BE2C (cell line): ENCODE data around the gene CHPF.

ENCODE experiments used
- DNase-seq: peaks from one replicate; pipeline ENCODE4 v3.0.0-alpha.2; 2020
- H3K27me3 ChIP-seq: fragments of 250-450 bp; sonication (Bioruptor Pico); 2 replicates; pipeline ENCODE4 v1.5.1; 2020; ENCODE audit warnings: mild to moderate bottlenecking
- H3K36me3 ChIP-seq: fragments of 250-450 bp; sonication (Bioruptor Pico); 2 replicates; pipeline ENCODE4 v1.5.1; 2020; ENCODE audit warnings: mild to moderate bottlenecking
- H3K4me1 ChIP-seq: fragments of 250-450 bp; sonication (Bioruptor Pico); 2 replicates; pipeline ENCODE4 v1.5.1; 2020
- H3K4me3 ChIP-seq: 2 replicates; pipeline ENCODE4 v1.5.1; 2011; ENCODE audit warnings: low read depth, low read length
- H3K9me3 ChIP-seq: fragments of 250-450 bp; sonication (Bioruptor Pico); 2 replicates; pipeline ENCODE4 v1.5.1; 2020
- CTCF ChIP-seq: IDR thresholded peaks from 2 replicates; pipeline ENCODE4 v1.5.1; 2012; ENCODE audit warnings: mild to moderate bottlenecking, low read depth, low read length

CHPF gene

GRCh38 chr2:219499555-219499954, 44.1 kb downstream of the CHPF start:
- TF ChIP-seq CTCF = no peak
- Histone ChIP-seq H3K36me3 (no peaks in the 10 kb centered on the region), H3K27me3 (no peaks in the 10 kb centered on the region), H3K9me3 (no peaks in the 10 kb centered on the region; the same call in 1 of the 2 replicates), H3K4me3 (peak overlapping the region; percentile 72), H3K4me1 (peaks cover 54% of the 10 kb centered on the region)
- no peak for DNase-seq

DNA sequence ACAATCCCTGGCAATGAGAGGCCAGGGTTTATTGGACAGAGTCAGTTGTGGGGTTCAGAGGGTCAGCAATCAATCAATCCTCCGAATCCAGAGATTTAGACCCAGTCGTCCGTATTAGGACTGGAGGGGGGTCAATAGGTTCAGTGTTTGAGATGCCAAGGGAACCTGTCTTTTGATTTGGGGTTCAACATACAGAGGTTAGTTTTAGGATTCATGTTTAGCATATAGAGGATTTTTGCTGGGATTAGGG, 44.6 kb downstream of the CHPF start:
- H3K36me3 ChIP-seq = no peaks in the 10 kb centered on the region
- no peak for TF ChIP-seq CTCF
- peak overlapping the region; percentile 72 for H3K4me3 ChIP-seq
- H3K9me3 ChIP-seq = no peaks in the 10 kb centered on the region; the same call in 1 of the 2 replicates
- no peaks in the 10 kb centered on the region for H3K27me3 ChIP-seq
- H3K4me1 ChIP-seq = peaks cover 50% of the 10 kb centered on the region
- no peak for DNase-seq

DNA sequence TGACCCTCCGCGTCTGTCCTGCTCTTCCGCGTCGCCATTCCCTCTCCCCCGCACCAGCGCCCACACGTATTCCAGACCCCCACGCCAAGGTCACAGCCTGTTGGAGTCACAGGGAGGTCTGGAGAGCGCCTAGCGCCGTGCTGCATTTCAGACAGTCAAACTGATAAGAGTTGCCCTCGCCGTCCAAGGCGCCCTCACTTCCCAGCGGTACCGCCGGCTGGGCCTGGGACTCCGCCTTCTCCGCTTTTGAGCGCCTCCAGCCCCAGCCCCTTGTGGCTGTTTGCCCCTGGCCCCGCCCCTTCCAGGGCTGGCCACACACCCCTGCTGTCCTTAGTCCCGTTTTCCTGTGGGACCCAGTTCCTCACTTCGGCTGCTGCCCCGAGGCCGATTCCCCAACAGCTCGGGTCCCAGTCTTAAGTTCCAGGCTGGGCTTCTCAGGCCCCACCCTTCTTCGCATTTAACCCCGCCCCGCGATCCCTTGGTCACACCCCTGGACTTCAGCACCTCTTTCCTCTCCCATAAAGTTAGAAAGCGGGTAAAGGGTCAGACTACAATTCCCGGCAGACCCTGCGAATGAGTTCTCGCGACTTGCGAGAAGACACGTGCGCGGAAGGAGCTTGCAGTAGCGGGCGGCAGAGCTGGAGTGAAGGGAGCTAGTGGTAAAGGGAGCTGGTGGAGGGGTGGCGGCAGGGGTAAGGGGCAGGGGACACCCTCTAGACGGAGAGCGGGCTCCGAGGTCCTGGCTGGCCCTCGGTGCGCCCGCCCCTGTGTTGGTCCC, 45.1 kb downstream of the CHPF start, which contains the start of gene GMPPA:
TSS of gene GMPPA (plus strand) at position 612 of the 778 bp plus-strand sequence. CDS start 1,085 bp downstream, outside the sequence.
- Histone ChIP-seq H3K27me3 (no peaks in the 10 kb centered on the region), H3K4me3 (peak within 1 kb of the TSS; percentile 72), H3K36me3 (no peaks in the 10 kb centered on the region), H3K4me1 (peaks cover 46% of the 10 kb centered on the region), H3K9me3 (no peaks in the 10 kb centered on the region; the same call in 1 of the 2 replicates)
- DNase-seq = peak; percentile 96
- no peak for TF ChIP-seq CTCF

GRCh38 chr2:219497495-219498279, 45.9 kb downstream of the CHPF start:
- no peaks in the 10 kb centered on the region for H3K36me3 ChIP-seq
- peak overlapping the region; percentile 72 for H3K4me3 ChIP-seq
- H3K27me3 ChIP-seq = no peaks in the 10 kb centered on the region
- DNase-seq = peak; percentile 80
- TF ChIP-seq CTCF = no peak
- H3K4me1 ChIP-seq = peaks cover 46% of the 10 kb centered on the region
- no peaks in the 10 kb centered on the region; the same call in 1 of the 2 replicates for H3K9me3 ChIP-seq

GRCh38 chr2:219496825-219497494, 46.6 kb downstream of the CHPF start:
- Histone ChIP-seq H3K27me3 (no peaks in the 10 kb centered on the region), H3K36me3 (no peaks in the 10 kb centered on the region), H3K9me3 (no peaks in the 10 kb centered on the region; the same call in 1 of the 2 replicates), H3K4me1 (peaks cover 38% of the 10 kb centered on the region), H3K4me3 (no peak overlapping the region)
- no peak for DNase-seq
- no peak for TF ChIP-seq CTCF
